Smooth muscle cell (in vitro differentiated cells): ENCODE data around the gene FICD. TPM values are rescaled to one million over a fixed set of nuclear protein-coding genes. Genes with fewer than 3 reads are reported as not detected.

Experiments
- DNase-seq: peaks from one replicate; lab custom pipeline; 2025; ENCODE audit not compliant: unreplicated experiment; lab: John Stamatoyannopoulos, UW
- H2AFZ ChIP-seq: fragments of 200-600 bp; sonication (generic); 2 replicates; pipeline ENCODE4 v1.6.0; 2016; ENCODE audit warnings: antibody characterized with exemption, low read depth, mild to moderate bottlenecking
- H3F3A ChIP-seq: fragments of 200-600 bp; sonication (generic); 2 replicates; pipeline ENCODE4 v1.6.0; 2017; ENCODE audit warnings: antibody characterized with exemption, low read depth
- H3K27ac ChIP-seq: fragments of 200-600 bp; sonication (generic); 2 replicates; pipeline ENCODE4 v1.5.1; 2016; ENCODE audit warnings: low read depth, mild to moderate bottlenecking
- H3K27me3 ChIP-seq: fragments of 200-600 bp; sonication (generic); 2 replicates; pipeline ENCODE4 v1.6.1; 2016; ENCODE audit warnings: low read depth, mild to moderate bottlenecking
- H3K36me3 ChIP-seq: fragments of 200-600 bp; sonication (generic); 2 replicates; pipeline ENCODE4 v1.5.1; 2016; ENCODE audit warnings: low read depth
- H3K4me1 ChIP-seq: fragments of 200-600 bp; sonication (generic); 2 replicates; pipeline ENCODE4 v1.5.1; 2016; ENCODE audit warnings: low read depth
- H3K4me2 ChIP-seq: fragments of 200-600 bp; sonication (generic); 2 replicates; pipeline ENCODE4 v1.6.0; 2016; ENCODE audit warnings: mild to moderate bottlenecking
- H3K4me3 ChIP-seq: fragments of 200-600 bp; sonication (generic); 2 replicates; pipeline ENCODE4 v1.5.1; 2016; ENCODE audit warnings: mild to moderate bottlenecking
- H3K79me2 ChIP-seq: fragments of 200-600 bp; sonication (generic); 2 replicates; pipeline ENCODE4 v1.6.0; 2016; ENCODE audit warnings: low read depth, mild to moderate bottlenecking
- H3K9ac ChIP-seq: fragments of 200-600 bp; sonication (generic); 2 replicates; pipeline ENCODE4 v1.6.0; 2016; ENCODE audit warnings: low read depth
- H3K9me3 ChIP-seq: fragments of 200-600 bp; sonication (generic); replicated peaks from 2 replicates; pipeline ENCODE4 v1.5.1; 2016; ENCODE audit warnings: low read depth
- H4K20me1 ChIP-seq: fragments of 200-600 bp; sonication (generic); 2 replicates; pipeline ENCODE4 v1.6.0; 2016; ENCODE audit warnings: low read depth
- WGBS: methylation state at CpG from one replicate; pipeline ENCODE4 v1.1.7; 2016; ENCODE audit warnings: low lambda C conversion rate; 5-methylcytosine and 5-hydroxymethylcytosine counted together
- polyA plus RNA-seq: library from polyadenylated mRNA; unstranded; fragments of >200 nt; fragmentation: Nextera tagmentation; extraction: Ambion mirVana; gene quantifications from 2 replicates; pipeline ENCODE4 v1.2.1, GENCODE V29; 2016
- total RNA-seq: library from RNA; depleted of rRNA; stranded (reverse); fragments of >200 nt; gene quantifications from 2 replicates; pipeline ENCODE4 v1.2.3, GENCODE V29; 2014
- TF ChIP-seq, protein P1 (sequence below): fragments of 200-600 bp; sonication (generic); IDR thresholded peaks from 2 replicates; pipeline ENCODE4 v1.5.1; 2017; ENCODE audit warnings: borderline replicate concordance, mild to moderate bottlenecking, antibody characterized with exemption; ENCODE audit not compliant: insufficient read depth, poor library complexity, severe bottlenecking

The FICD gene
- total and polyA plus RNA-seq, 2 experiments from 2014 or later: 6.8 to 7.5 TPM

DNA sequence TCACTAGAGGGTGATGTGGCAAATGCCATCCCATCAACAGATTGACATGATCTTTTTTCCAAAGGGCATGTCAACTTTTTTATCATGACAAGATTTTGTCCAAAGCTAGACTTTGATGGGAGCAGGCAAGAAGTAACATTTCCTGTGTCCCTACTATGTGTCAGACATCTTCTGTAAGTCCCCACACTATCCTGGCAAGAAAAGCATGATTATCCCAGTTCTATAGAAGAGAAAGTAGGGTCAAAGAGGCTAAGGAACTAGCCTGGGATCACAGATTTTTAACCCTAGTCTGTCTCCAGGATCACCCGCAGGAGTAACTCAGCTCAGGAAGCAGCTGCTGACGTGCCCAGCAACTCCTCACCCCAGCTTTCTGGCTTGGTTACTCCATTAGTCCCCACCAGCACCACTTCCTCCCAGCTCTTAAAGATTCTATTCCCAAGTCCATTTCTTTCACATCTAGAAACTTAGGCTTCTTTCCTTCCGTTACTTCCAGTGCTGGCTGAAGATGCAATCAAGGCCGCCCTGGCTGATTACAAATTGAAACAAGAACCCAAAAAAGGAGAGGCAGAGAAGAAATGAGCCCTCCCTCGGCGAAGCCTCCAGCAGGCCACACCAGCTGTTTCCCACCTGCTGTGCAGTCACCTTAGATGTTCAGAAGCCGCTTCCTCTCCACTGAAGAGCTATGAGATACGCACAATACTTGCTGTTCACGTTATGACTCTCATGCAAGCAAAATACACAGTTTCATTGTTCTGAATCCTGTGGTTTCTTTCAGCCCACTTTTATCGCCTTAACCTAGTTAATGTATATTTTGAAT, 53.5 kb downstream of the FICD start:
- H3K4me1 ChIP-seq: no peaks in the 10 kb centered on the region
- H3K4me3 ChIP-seq: no peak overlapping the region
- H4K20me1 ChIP-seq: peaks cover 8% of the 10 kb centered on the region
- WGBS: 92% methylated on average over 10 of the region's 10 CpGs
- peaks cover 6% of the 10 kb centered on the region for H3K79me2 ChIP-seq
- no peaks in the 10 kb centered on the region for H3K9me3 ChIP-seq
- no peak for DNase-seq
- no peak overlapping the region for H3K4me2 ChIP-seq
- H3K27me3 ChIP-seq: no peaks in the 10 kb centered on the region
- no peak overlapping the region for H3K27ac ChIP-seq
- TF ChIP-seq, protein P1, sequence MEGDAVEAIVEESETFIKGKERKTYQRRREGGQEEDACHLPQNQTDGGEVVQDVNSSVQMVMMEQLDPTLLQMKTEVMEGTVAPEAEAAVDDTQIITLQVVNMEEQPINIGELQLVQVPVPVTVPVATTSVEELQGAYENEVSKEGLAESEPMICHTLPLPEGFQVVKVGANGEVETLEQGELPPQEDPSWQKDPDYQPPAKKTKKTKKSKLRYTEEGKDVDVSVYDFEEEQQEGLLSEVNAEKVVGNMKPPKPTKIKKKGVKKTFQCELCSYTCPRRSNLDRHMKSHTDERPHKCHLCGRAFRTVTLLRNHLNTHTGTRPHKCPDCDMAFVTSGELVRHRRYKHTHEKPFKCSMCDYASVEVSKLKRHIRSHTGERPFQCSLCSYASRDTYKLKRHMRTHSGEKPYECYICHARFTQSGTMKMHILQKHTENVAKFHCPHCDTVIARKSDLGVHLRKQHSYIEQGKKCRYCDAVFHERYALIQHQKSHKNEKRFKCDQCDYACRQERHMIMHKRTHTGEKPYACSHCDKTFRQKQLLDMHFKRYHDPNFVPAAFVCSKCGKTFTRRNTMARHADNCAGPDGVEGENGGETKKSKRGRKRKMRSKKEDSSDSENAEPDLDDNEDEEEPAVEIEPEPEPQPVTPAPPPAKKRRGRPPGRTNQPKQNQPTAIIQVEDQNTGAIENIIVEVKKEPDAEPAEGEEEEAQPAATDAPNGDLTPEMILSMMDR: no peak
- H3K9ac ChIP-seq: no peak overlapping the region
- H3K36me3 ChIP-seq: peaks cover 11% of the 10 kb centered on the region
- no peak overlapping the region for H2AFZ ChIP-seq
- H3F3A ChIP-seq: peaks cover 19% of the 10 kb centered on the region

Other genes starting within 250 kb of the FICD start
- 294 and 312 TPM in 2 replicates for gene CMKLR1, start 176.0 kb upstream of the FICD start, total RNA-seq
- 111 and 179 TPM in 2 replicates for gene CMKLR1, start 176.0 kb upstream of the FICD start, polyA plus RNA-seq
- 64.3 and 94.5 TPM in 2 replicates for gene SART3, start 45.9 kb downstream of the FICD start, total RNA-seq
- 22.7 and 27.2 TPM in 2 replicates for gene SART3, start 45.9 kb downstream of the FICD start, polyA plus RNA-seq
- 134 and 138 TPM in 2 replicates for gene ISCU, start 47.3 kb downstream of the FICD start, total RNA-seq
- 140 and 154 TPM in 2 replicates for gene ISCU, start 47.3 kb downstream of the FICD start, polyA plus RNA-seq
- gene TMEM119, start 82.8 kb downstream of the FICD start, total RNA-seq: 40.9 and 41.9 TPM in 2 replicates
- gene TMEM119, start 82.8 kb downstream of the FICD start, polyA plus RNA-seq: 67.2 and 103 TPM in 2 replicates
- gene SELPLG, start 118.6 kb downstream of the FICD start, total RNA-seq: 1.3 and 2.0 TPM in 2 replicates
- gene SELPLG, start 118.6 kb downstream of the FICD start, polyA plus RNA-seq: 0.09 and 1.6 TPM in 2 replicates
- gene CORO1C, start 216.2 kb downstream of the FICD start, total RNA-seq: 136 and 145 TPM in 2 replicates
- gene CORO1C, start 216.2 kb downstream of the FICD start, polyA plus RNA-seq: 96.7 and 107 TPM in 2 replicates